Measurements from ENCODE around the gene GRM7.

The GRM7 gene

GRCh38 chr3:7728566-7729519 is 867.9 kb downstream of the GRM7 start:
- TF ChIP-seq CTCF (IDR thresholded peaks at IDR 0.05; ENCODE audit: extremely low read depth, insufficient read depth, missing control alignments): no peak
- in situ Hi-C loops (cut with MboI; ENCODE audit: low pct_unique_long_range_greater_than_20kb, low sequenced_read_pairs, unreplicated experiment): no loop called here
- DNase-seq (ENCODE audit: low spot score): no peak

- in situ Hi-C loops (cut with MboI; ENCODE audit: low pct_unique_long_range_greater_than_20kb, low sequenced_read_pairs, unreplicated experiment): no loop called here
- TF ChIP-seq CTCF (IDR thresholded peaks at IDR 0.05; ENCODE audit: extremely low read depth, insufficient read depth, missing control alignments): no peak
- no peak for DNase-seq (ENCODE audit: low spot score)
Observed at GRCh38 chr3:7733933-7734332, 873.0 kb downstream of the GRM7 start.

GRCh38 chr3:7734456-7734855 is 873.5 kb downstream of the GRM7 start:
- no peak for TF ChIP-seq CTCF (IDR thresholded peaks at IDR 0.05; ENCODE audit: extremely low read depth, insufficient read depth, missing control alignments)
- DNase-seq (ENCODE audit: low spot score): no peak
- in situ Hi-C loops (cut with MboI; ENCODE audit: low pct_unique_long_range_greater_than_20kb, low sequenced_read_pairs, unreplicated experiment): no loop called here

GRCh38 chr3:7737263-7737662 is 876.3 kb downstream of the GRM7 start:
- DNase-seq (ENCODE audit: low spot score): no peak
- no peak for TF ChIP-seq CTCF (IDR thresholded peaks at IDR 0.05; ENCODE audit: extremely low read depth, insufficient read depth, missing control alignments)
- in situ Hi-C loops (cut with MboI; ENCODE audit: low pct_unique_long_range_greater_than_20kb, low sequenced_read_pairs, unreplicated experiment): no loop called here

- in situ Hi-C loops (cut with MboI; ENCODE audit: low pct_unique_long_range_greater_than_20kb, low sequenced_read_pairs, unreplicated experiment): no loop called here
- DNase-seq (ENCODE audit: low spot score): no peak
- TF ChIP-seq CTCF (IDR thresholded peaks at IDR 0.05; ENCODE audit: extremely low read depth, insufficient read depth, missing control alignments): no peak
Observed at GRCh38 chr3:7739754-7740153, 878.8 kb downstream of the GRM7 start.

GRCh38 chr3:7740458-7740857 is 879.5 kb downstream of the GRM7 start:
- in situ Hi-C loops (cut with MboI; ENCODE audit: low pct_unique_long_range_greater_than_20kb, low sequenced_read_pairs, unreplicated experiment): no loop called here
- no peak for TF ChIP-seq CTCF (IDR thresholded peaks at IDR 0.05; ENCODE audit: extremely low read depth, insufficient read depth, missing control alignments)

More at GRCh38 chr3:7740458-7740857, 879.5 kb downstream of the GRM7 start:
- no peak for DNase-seq (ENCODE audit: low spot score)
